CD4-positive, alpha-beta T cell treated with Interleukin-6 at 100 ng/mL for 8 hours (primary cell): ENCODE data around the gene LRRC17.
"Not testable (repeated sequence)": the region's sequence is repeated elsewhere in the genome, so short reads cannot be mapped to it uniquely, and the experiment has no call there.

ENCODE experiments used
- DNase-seq: peaks from one replicate; pipeline ENCODE4 v3.0.0-alpha.2; 2020; ENCODE audit warnings: mixed read lengths, low spot score

LRRC17 gene

DNA sequence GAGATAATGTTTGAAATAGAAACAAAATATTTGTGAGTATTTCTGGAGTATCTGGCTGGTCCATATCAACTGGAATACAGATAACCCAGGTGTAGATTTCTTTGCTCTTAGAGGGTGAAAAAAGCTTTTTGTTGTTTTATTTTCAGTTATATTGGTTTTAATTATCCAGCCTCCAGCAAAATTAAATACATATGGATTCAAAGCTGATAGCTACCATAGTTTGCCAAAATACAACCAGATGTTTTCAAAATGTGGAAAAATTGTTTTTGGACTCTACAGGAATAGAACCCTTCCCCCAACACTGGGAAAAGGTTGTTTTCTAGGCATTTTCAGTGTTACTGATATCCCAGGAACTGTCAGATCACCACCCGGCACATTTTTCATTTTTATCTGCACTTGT, 30.1 kb downstream of the LRRC17 start:
- DNase-seq: no peak

- DNase-seq: no peak
These were observed 30.8 kb downstream of the LRRC17 start for GRCh38 chr7:102943423-102944169.

GRCh38 chr7:102944241-102944640, 31.4 kb downstream of the LRRC17 start:
- no peak for DNase-seq

DNA sequence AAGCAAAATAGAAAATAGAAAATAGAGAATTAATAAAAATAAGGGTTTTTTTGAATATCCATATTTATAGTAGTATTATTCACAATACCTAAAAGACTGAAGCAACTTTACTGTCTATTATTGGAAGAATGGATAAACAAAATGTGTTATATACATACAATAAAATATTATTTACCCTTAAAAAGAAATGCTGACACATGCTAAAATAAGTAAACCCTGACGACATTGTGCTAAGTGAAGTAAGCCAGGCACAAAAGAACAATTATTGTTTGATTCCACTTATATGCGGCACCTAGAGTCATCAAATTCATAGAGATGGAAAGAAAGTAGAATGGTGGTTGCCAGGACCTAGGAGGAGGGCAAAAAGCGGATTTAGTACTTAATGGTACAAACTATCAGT, 39.0 kb downstream of the LRRC17 start:
- DNase-seq: no peak

DNA sequence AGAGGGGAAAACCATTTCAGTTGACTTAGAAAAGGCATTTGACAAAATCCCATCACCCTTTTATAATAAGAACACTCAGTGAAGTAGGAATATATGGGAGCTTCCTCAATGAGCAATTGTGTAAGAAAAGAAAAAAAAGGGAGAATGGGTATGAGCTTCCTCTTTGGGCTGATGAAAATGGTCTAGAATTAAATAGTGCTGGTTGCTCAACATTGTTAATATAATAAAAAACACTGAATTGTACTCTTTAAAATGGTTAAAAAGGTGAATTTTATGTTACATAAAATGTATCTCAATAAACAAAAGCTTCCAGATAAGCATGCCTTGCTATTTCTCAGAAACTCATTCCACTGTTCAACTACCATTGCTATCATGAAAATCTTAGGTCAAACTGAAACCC, 40.6 kb downstream of the LRRC17 start:
- DNase-seq: no peak

GRCh38 chr7:102954359-102954758, 41.6 kb downstream of the LRRC17 start:
- DNase-seq: not testable (repeated sequence)

- DNase-seq: not testable (repeated sequence)
These were observed 45.2 kb downstream of the LRRC17 start for GRCh38 chr7:102958004-102958403.

- not testable (repeated sequence) for DNase-seq
These were observed 49.2 kb downstream of the LRRC17 start for GRCh38 chr7:102961993-102962392.

DNA sequence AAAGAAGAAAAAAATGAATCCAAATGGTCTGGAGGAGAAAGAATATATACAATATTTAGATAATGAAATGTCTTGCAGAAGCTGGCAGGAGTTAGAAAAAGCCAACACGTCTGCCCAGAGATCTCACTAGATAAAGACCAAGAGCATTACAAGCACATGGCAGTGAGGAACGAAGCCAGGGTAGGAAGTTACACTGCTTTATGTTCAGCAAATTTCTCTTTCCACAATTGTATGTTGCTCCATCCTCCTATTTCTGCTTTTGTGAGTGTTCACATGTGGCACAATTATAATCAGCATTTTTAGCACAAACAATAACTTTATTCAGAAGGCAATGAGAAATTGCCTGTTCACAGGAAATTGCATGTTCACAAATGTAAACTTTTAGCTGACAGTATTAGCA, 53.7 kb downstream of the LRRC17 start:
- no peak for DNase-seq

DNA sequence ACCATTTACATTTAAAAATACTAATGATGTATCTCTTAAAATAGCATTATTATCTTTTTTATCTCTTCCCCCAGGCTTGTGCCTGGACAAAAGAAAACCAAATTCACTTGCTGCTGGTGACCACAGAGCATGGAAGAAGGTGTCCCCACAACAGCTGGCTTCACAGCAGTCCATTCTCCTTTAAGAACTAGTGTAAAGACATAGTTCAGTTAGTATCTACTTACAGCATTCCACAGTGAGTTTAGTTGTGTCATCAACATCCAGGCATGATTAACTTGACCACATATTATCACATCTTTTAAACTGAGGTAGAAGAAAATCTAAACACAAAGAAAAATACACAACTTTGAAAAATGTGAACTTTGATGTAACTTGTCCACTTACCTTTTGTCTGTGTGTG, 55.0 kb downstream of the LRRC17 start:
- DNase-seq: no peak

DNA sequence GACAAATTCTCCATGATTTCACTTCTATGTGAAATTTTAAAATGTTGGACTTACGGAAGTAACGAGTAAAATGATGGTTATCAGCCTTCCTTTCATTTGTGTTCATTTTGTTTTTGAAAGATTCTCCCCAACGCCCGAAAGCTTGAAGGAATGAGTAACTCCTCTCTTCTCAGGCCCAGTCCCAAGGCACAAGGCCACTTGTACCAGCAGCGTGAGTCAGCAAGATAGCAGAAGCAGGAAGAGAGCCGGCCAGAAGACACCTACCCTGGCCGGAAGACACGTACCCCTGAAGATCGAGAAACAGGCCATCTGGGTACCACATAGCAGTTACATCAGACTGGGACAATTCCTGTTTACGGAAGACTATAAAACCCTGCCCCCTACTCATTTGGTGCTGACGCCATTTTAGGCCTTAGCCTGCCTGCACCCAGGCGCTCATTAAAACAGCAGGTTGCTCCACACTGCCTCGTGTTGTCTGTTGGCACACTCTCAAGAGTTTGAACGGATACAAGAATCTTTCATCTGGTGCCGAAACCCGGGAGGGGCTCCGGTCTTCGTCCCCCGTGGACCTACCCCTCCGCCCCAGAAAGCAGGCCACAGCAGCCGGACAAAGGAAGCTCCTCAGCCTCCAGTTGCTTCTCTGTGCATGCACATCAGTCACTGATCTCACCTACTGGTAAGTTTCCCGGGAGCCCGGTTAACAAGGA, 60.4 kb downstream of the LRRC17 start:
- DNase-seq: no peak

DNA sequence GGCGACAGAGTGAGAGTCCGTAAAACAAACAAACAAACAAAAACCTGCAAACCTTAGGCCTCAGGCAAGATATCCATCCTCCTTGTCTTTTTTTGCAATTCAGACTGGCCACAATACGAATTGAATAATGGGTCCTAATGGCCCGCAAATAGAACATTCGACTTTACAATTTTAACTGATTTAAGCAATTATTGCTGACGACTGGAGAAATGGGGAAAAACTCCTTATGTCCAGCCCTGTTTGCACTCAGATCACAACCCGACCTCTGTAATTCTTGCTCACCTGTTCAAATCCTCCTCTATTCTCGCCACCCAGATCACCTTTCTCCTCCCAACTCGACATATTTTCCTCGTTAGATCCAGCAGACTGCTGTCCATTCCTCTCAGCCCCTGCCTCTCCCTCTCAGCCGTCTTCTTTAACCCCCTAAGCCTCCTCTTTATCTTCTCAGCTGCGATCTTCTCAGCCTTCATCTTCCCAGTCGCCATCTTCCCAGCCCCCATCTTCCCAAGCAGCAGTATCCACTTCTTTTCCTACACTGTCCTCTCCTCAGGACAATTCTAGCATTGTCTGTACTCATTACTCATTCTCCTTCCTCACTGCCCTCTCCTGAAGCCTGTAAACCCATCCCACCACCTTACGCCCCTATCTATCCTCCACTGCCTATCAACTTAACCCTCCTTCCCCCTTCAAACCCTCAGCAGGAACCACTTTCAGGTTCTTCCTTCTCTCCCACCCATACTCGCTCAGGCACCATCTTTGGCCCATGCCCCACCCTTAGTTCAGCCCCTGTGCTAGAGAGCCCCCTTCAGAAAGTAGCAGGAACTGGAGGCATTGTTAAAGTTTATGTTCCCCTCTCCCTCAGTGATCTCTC, 61.8 kb downstream of the LRRC17 start:
- DNase-seq: no peak

DNA sequence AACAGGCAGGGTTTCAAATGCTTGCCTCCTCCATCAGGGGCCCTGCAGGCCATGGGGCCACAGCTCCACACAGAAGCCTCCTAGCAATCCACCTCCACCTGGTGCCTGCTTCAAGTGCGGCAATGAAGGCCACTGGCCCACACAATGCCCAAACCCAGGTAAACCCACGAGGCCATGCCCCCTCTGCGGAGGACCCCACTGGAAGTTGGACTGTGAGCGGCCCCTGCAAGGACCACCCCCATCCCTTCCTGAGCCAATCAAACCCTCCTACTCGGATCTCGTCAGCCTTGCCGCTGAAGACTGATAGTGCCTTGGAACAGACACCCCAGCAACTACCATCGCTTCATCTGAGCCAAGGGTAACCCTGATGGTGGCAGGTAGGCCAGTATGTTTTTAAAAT, 63.1 kb downstream of the LRRC17 start:
- no peak for DNase-seq

DNA sequence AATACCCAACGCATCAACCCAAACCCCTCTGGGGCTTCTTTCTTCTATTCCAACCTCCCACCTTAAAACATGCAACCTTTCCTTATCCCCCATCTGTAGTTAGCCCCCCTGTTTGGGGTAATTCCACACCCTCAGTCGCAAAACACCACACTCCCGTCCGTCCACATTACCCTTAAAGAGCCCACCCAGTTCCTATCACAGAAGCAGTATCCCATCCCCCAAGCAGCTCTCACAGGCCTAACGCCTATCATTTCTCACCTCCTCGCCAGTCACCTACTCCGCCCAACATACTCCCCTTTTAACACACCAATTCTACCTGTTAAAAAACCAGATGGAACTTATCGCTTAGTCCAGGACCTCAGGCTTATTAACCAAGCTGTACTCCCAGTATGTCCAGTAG, 63.7 kb downstream of the LRRC17 start:
- DNase-seq: no peak

- DNase-seq: not testable (repeated sequence)
These were observed 64.8 kb downstream of the LRRC17 start for GRCh38 chr7:102977586-102977985.

DNA sequence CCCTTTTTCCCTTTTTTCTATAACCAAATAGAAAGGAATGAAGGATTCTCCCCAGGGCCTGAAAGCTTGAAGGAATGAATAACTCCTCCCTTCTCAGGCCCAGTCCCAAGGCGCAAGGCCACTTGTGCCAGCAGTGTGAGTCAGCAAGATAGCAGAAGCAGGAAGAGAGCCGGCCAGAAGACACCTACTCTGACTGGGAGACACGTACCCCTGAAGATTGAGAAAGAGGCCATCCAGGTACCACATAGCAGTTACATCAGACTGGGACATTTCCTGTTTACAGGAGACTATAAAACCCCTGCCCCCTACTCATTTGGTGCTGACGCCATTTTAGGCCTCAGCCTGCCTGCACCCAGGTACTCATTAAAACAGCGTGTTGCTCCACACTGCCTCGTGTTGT, 65.5 kb downstream of the LRRC17 start:
- no peak for DNase-seq

GRCh38 chr7:102979670-102980069, 66.9 kb downstream of the LRRC17 start:
- no peak for DNase-seq

GRCh38 chr7:102981451-102981850, 68.7 kb downstream of the LRRC17 start:
- DNase-seq: no peak

DNA sequence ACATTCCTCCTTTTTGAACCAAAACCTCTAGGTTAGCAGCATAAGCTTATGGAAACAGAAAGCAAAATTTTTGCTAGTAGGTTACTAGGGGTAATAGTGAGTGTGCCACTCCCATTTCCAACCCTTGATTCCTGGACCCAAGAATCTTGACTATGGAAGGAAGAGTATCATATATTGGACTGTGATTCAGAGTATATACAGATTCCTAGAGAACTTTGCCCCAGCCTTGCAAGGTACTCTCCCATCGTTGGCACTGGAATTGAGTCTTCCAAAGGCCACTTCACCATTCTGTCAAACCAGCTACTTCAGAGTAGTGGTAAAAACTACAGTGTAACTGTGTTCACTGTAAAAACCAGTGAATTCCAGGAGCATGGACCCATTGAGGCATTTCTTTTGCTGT, 69.4 kb downstream of the LRRC17 start:
- DNase-seq: no peak

GRCh38 chr7:102983602-102984001, 70.8 kb downstream of the LRRC17 start:
- no peak for DNase-seq

DNA sequence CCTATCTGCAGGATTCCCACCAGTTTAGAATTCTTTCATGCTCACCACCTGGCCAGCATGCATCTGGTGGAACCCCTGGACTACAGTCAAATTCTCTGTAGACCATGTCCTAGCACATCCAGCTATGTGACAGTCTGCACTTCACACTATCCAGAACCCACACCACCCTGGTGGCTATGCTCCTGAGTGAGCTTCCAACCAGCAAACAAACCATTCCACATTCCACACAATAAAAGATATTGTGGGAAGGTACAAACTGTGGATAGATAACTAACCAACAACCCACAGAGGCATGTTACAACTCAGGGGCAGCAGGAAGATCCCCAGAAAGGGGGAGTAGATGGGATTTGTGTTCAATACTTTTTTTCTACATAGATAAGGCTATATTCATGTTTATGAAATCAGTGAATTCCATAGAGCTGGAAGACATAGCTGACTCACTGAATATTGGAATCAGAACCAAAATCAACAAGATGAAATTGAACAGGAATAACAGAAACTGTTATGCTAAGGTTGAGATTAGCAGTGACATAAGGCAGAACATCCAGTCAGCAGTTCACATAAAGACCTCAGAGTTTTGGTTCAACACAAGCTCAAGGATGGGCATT, 72.5 kb downstream of the LRRC17 start:
- DNase-seq: no peak

GRCh38 chr7:102988088-102988487, 75.3 kb downstream of the LRRC17 start:
- no peak for DNase-seq
